Measurements from ENCODE around the gene ZNF445. TPM values are rescaled to one million over a fixed set of nuclear protein-coding genes. Genes with fewer than 3 reads are reported as not detected.

The ZNF445 gene
- total RNA-seq, 1 experiment from 2014 or later: 15.9 TPM

DNA sequence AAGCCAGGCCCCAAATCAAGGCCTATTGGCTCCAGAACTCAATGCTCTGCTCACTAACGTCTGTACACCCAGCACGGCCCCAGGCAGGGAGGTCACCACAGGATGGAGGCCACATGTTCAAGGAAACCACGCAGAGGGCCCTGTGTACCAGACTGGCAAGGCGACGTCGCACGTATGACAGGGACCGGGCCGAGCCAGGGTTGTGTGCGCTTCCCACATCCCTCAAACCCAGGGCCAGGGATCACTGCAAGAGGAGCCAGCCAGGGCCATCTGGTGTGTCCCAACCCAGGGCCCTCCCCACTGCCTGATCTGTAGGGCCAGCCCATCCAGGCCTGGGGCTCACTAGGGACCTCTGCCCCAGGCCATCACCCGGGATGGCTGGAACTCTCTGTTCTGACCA is 62.0 kb downstream of the ZNF445 start:
- no peak for DNase-seq
- Histone ChIP-seq H3K9me3 (ENCODE audit: insufficient read depth, low read depth) (no peaks in the 10 kb centered on the region), H3K27ac (no peak overlapping the region), H3K27me3 (ENCODE audit: insufficient read depth, low read depth) (no peaks in the 10 kb centered on the region), H2AFZ (no peak overlapping the region), H3K36me3 (ENCODE audit: low read depth) (no peaks in the 10 kb centered on the region), H3K4me1 (replicated peaks; ENCODE audit: insufficient read depth) (no peaks in the 10 kb centered on the region), H3F3A (ENCODE audit: insufficient read depth, low read depth) (no peaks in the 10 kb centered on the region), H3K9me2 (ENCODE audit: insufficient read depth) (no peaks in the 10 kb centered on the region), H3K4me2 (no peak overlapping the region), H3K4me3 (no peak overlapping the region), H4K20me1 (ENCODE audit: insufficient read depth) (no peaks in the 10 kb centered on the region), H3K79me2 (ENCODE audit: low read depth) (no peaks in the 10 kb centered on the region)
- intact Hi-C loops (cut with micrococcal nuclease; ENCODE audit: unreplicated experiment): no loop called here
- TF ChIP-seq, protein P1, sequence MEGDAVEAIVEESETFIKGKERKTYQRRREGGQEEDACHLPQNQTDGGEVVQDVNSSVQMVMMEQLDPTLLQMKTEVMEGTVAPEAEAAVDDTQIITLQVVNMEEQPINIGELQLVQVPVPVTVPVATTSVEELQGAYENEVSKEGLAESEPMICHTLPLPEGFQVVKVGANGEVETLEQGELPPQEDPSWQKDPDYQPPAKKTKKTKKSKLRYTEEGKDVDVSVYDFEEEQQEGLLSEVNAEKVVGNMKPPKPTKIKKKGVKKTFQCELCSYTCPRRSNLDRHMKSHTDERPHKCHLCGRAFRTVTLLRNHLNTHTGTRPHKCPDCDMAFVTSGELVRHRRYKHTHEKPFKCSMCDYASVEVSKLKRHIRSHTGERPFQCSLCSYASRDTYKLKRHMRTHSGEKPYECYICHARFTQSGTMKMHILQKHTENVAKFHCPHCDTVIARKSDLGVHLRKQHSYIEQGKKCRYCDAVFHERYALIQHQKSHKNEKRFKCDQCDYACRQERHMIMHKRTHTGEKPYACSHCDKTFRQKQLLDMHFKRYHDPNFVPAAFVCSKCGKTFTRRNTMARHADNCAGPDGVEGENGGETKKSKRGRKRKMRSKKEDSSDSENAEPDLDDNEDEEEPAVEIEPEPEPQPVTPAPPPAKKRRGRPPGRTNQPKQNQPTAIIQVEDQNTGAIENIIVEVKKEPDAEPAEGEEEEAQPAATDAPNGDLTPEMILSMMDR (conservative IDR thresholded peaks at IDR 0.05): no peak
- no peak for TF ChIP-seq EZH2 (IDR thresholded peaks at IDR 0.05; ENCODE audit: low read depth)
- ChIA-PET CTCF (no interaction called here), POLR2A (ENCODE audit: unreplicated experiment) (no interaction called here)
- BruUV-seq (replicated peaks): no TSS peak

DNA sequence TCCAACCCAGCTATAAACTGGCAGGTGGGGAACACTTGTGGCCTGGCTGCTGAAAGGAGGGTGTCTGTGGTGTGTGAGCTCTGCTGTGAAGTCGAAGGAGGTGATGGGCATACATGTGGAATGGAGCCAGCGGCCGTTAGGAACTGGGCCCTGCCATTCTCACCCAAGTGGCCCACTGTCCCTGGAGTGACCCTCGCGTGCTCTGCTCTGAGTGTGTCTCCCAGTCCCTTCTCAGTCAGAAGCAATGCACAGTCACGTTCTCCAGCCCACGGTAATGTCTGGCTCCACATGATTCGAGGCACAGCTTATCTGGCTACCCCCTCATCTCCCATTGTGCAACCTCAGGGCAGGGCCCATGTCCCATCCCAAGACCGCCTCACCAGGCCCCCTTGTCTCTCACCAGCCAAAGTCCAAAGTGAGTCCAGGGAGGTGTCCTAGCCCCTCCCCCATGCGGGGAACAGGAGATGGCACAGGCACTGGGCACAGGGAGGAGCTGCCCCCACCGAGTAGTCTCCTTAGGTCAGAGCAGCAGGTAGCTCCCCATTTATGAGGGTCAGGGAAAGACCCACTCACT is 62.9 kb downstream of the ZNF445 start:
- no peak overlapping the region for H3K4me3 ChIP-seq
- no peaks in the 10 kb centered on the region for H3K79me2 ChIP-seq (ENCODE audit: low read depth)
- DNase-seq: no peak
- no peaks in the 10 kb centered on the region for H3K27me3 ChIP-seq (ENCODE audit: insufficient read depth, low read depth)
- BruUV-seq (replicated peaks): no TSS peak
- no peak overlapping the region for H3K4me2 ChIP-seq
- H4K20me1 ChIP-seq (ENCODE audit: insufficient read depth): no peaks in the 10 kb centered on the region
- intact Hi-C loops (cut with micrococcal nuclease; ENCODE audit: unreplicated experiment): no loop called here
- no peaks in the 10 kb centered on the region for H3K36me3 ChIP-seq (ENCODE audit: low read depth)
- H3K4me1 ChIP-seq (replicated peaks; ENCODE audit: insufficient read depth): no peaks in the 10 kb centered on the region
- no peak for TF ChIP-seq EZH2 (IDR thresholded peaks at IDR 0.05; ENCODE audit: low read depth)
- TF ChIP-seq, protein P1 (conservative IDR thresholded peaks at IDR 0.05): no peak
- POLR2A ChIA-PET (ENCODE audit: unreplicated experiment): no interaction called here
- H3K27ac ChIP-seq: no peak overlapping the region
- CTCF ChIA-PET: no interaction called here
- no peaks in the 10 kb centered on the region for H3K9me2 ChIP-seq (ENCODE audit: insufficient read depth)
- H2AFZ ChIP-seq: no peak overlapping the region
- H3F3A ChIP-seq (ENCODE audit: insufficient read depth, low read depth): no peaks in the 10 kb centered on the region
- no peaks in the 10 kb centered on the region for H3K9me3 ChIP-seq (ENCODE audit: insufficient read depth, low read depth)

DNA sequence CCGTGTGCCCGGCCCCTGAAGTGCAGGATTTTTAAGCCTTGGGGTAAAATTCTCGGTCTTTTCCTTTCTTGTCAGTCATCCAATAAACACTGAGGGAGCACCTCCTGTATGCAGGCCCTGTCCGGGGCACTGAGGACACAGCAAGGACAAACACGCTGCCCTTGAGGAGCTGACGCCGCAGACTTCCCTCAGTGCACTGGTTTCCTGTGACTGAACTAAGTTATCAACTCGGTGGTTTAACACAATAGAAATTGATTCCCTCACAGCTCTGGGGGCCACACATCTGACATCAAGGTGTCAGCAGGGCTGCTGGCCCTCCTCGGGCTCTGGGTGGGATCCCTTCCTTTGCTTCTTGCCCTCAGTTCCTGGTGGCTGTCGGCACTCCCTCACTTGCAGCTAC is 65.1 kb downstream of the ZNF445 start:
- H3K9me3 ChIP-seq (ENCODE audit: insufficient read depth, low read depth): no peaks in the 10 kb centered on the region
- H3K27me3 ChIP-seq (ENCODE audit: insufficient read depth, low read depth): no peaks in the 10 kb centered on the region
- TF ChIP-seq EZH2 (IDR thresholded peaks at IDR 0.05; ENCODE audit: low read depth): no peak
- TF ChIP-seq, protein P1 (conservative IDR thresholded peaks at IDR 0.05): no peak
- H3K4me1 ChIP-seq (replicated peaks; ENCODE audit: insufficient read depth): no peaks in the 10 kb centered on the region
- no peak overlapping the region for H3K4me2 ChIP-seq
- DNase-seq: no peak
- H2AFZ ChIP-seq: no peak overlapping the region
- no peaks in the 10 kb centered on the region for H3K79me2 ChIP-seq (ENCODE audit: low read depth)
- ChIA-PET CTCF (no interaction called here), POLR2A (ENCODE audit: unreplicated experiment) (no interaction called here)
- H3K27ac ChIP-seq: no peak overlapping the region
- intact Hi-C loops (cut with micrococcal nuclease; ENCODE audit: unreplicated experiment): no loop called here
- H4K20me1 ChIP-seq (ENCODE audit: insufficient read depth): no peaks in the 10 kb centered on the region
- H3K9me2 ChIP-seq (ENCODE audit: insufficient read depth): no peaks in the 10 kb centered on the region
- no peak overlapping the region for H3K4me3 ChIP-seq
- BruUV-seq (replicated peaks): no TSS peak
- no peaks in the 10 kb centered on the region for H3F3A ChIP-seq (ENCODE audit: insufficient read depth, low read depth)
- H3K36me3 ChIP-seq (ENCODE audit: low read depth): no peaks in the 10 kb centered on the region

Measured in PC-9 (cell line).